Uterus (tissue), 2 donors: ENCODE data around the gene ELK4.

ENCODE experiments used
- CTCF ChIP-seq, 4 experiments: fragments of 200-600 bp in 2 of 4; fragments of 450-650 bp in 2 of 4; sonication (generic) in 2 of 4; IDR thresholded peaks; one replicate each; pipeline ENCODE4 v1.5.1; 2016 to 2019; ENCODE audit warnings: antibody characterized with exemption in 4 of 4, mild to moderate bottlenecking in 2 of 4, moderate library complexity in 1 of 4
- POLR2A ChIP-seq, 2 donors: fragments of 450-650 bp; IDR thresholded peaks; one replicate each; pipeline ENCODE4 v1.6.1; 2016; ENCODE audit warnings: antibody characterized with exemption in 2 of 2, mild to moderate bottlenecking in 1 of 2, moderate library complexity in 1 of 2

GRCh38 chr1:205570173-205570501 lies 61.7 kb downstream of the ELK4 start:
- TF ChIP-seq CTCF (IDR thresholded peaks at IDR 0.05), result no peak
- TF ChIP-seq POLR2A (IDR thresholded peaks at IDR 0.05), result no peak
